PC-3 (cell line): ENCODE data around the gene CDK5RAP3. TPM values are rescaled to one million over a fixed set of nuclear protein-coding genes. Genes with fewer than 3 reads are reported as not detected.

Source experiments
- ATAC-seq: fragments of 200-7000 bp; cut with Tn5 transposase; 2 replicates; pipeline ENCODE4 v1.9.1; 2020; ENCODE audit warnings: mild to moderate bottlenecking, moderate library complexity
- BruUV-seq: library from RNA; stranded (reverse); fragments of 400-500 nt; replicated peaks from 2 replicates; lab custom pipeline; 2021; lab: Mats Ljungman, UMichigan
- CTCF ChIA-PET: fragments of 300-600 bp; sonication (Branson Sonifier 250); formaldehyde crosslinking; loops from one replicate; lab custom pipeline; 2022; ENCODE audit warnings: antibody characterized with exemption; lab: Charles Lee
- POLR2A ChIA-PET: fragments of 300-600 bp; sonication (Branson Sonifier 250); formaldehyde crosslinking; loops from one replicate; lab custom pipeline; 2022; ENCODE audit warnings: antibody characterized with exemption; ENCODE audit not compliant: unreplicated experiment; lab: Charles Lee
- DNase-seq: peaks from one replicate; pipeline ENCODE4 v3.0.0-alpha.2; 2015
- H2AFZ ChIP-seq: fragments of 300-600 bp; sonication (generic); 2 replicates; pipeline ENCODE4 v1.6.0; 2016; ENCODE audit warnings: antibody characterized with exemption, low read length
- H3F3A ChIP-seq: fragments of 300-600 bp; sonication (generic); one replicate; pipeline ENCODE4 v1.6.0; 2017; ENCODE audit warnings: antibody characterized with exemption, low read length, control low read depth, mild to moderate bottlenecking; ENCODE audit not compliant: unreplicated experiment
- H3K27ac ChIP-seq: fragments of 300-600 bp; sonication (generic); 2 replicates; pipeline ENCODE4 v1.5.1; 2016; ENCODE audit warnings: mild to moderate bottlenecking, low read length
- H3K27me3 ChIP-seq: fragments of 300-600 bp; sonication (generic); 2 replicates; pipeline ENCODE4 v1.6.1; 2016; ENCODE audit warnings: low read length, mixed read lengths
- H3K36me3 ChIP-seq: fragments of 300-600 bp; sonication (generic); 2 replicates; pipeline ENCODE4 v1.6.1; 2016; ENCODE audit warnings: low read depth, mixed run types, low read length, mixed read lengths
- H3K4me1 ChIP-seq: fragments of 300-600 bp; sonication (generic); 2 replicates; pipeline ENCODE4 v1.5.1; 2016; ENCODE audit warnings: low read length; ENCODE audit not compliant: insufficient read depth
- H3K4me2 ChIP-seq: fragments of 300-600 bp; sonication (generic); 2 replicates; pipeline ENCODE4 v1.6.0; 2016; ENCODE audit warnings: low read length
- H3K4me3 ChIP-seq: fragments of 300-600 bp; sonication (generic); 2 replicates; pipeline ENCODE4 v1.5.1; 2016; ENCODE audit warnings: mild to moderate bottlenecking, low read length, mixed read lengths
- H3K79me2 ChIP-seq: fragments of 300-600 bp; sonication (generic); 2 replicates; pipeline ENCODE4 v1.6.1; 2017; ENCODE audit warnings: low read length, mixed read lengths
- H3K9ac ChIP-seq: fragments of 300-600 bp; sonication (generic); 2 replicates; pipeline ENCODE4 v1.6.0; 2016; ENCODE audit warnings: mild to moderate bottlenecking, low read length
- H3K9me2 ChIP-seq: fragments of 300-600 bp; sonication (generic); replicated peaks from 2 replicates; pipeline ENCODE4 v1.6.1; 2016; ENCODE audit warnings: mixed run types, low read length, mixed read lengths
- H3K9me3 ChIP-seq: fragments of 300-600 bp; sonication (generic); 2 replicates; pipeline ENCODE4 v1.6.1; 2016; ENCODE audit warnings: low read length, mixed read lengths
- H4K20me1 ChIP-seq: fragments of 300-600 bp; sonication (generic); 2 replicates; pipeline ENCODE4 v1.6.1; 2016; ENCODE audit warnings: low read length, mixed read lengths
- CTCF ChIP-seq: fragments of 300-600 bp; sonication (generic); conservative IDR thresholded peaks from 2 replicates; pipeline ENCODE4 v1.5.1; 2017; ENCODE audit warnings: antibody characterized with exemption, low read depth, mild to moderate bottlenecking, low read length
- EZH2 ChIP-seq: fragments of 300-600 bp; sonication (generic); IDR thresholded peaks from one replicate; pipeline ENCODE4 v1.6.1; 2017; ENCODE audit warnings: antibody characterized with exemption, mild to moderate bottlenecking, low read length; ENCODE audit not compliant: unreplicated experiment
- EZH2phosphoT487 ChIP-seq: fragments of 300-600 bp; sonication (generic); IDR thresholded peaks from 2 replicates; pipeline ENCODE4 v1.6.1; 2018; ENCODE audit warnings: mild to moderate bottlenecking, antibody characterized with exemption, low read length, borderline replicate concordance
- intact Hi-C: fragments of 100-400 bp; cut with micrococcal nuclease; formaldehyde crosslinking; loops from 2 replicates; pipeline ENCODE4 v1.9.0; 2023
- total RNA-seq: library from RNA; depleted of rRNA; stranded (reverse); fragments of >200 nt; gene quantifications from 2 replicates; pipeline ENCODE4 v1.2.3, GENCODE V29; 2014

The CDK5RAP3 gene
- total RNA-seq, 1 experiment from 2014 or later, result 193 TPM

DNA sequence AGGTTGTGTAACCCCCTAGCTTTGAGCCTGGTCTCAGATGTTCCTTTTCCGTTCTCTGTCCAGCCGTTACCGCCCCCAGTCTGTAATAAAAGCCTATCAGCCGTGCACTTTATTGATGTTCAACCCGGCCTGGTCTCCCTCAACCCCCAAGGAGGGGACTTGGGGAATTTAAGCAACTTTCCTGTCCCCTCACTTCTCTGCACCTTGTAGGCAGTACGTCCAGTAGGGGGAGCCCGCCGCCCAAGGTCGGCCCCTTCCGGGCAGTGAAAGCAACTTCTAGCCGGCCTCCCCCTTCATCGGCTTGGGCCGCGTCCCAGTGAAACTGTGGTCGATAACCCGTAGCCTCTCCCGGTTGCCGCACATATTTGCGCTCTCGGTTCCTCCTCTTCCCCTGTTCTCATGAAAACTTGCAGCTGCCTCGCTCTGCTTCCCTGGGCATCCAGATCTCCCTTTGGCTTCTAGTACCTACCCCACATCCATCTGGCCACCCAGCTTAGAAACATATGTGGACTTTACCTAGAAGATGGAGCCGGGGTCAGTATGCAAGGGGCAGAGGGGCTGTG lies 21.6 kb upstream of the CDK5RAP3 start:
- intact Hi-C loops, result loop anchor here (1.0 to 2.0 kb wide), 3 partner anchors 21 to 108 kb away; partner anchors contain the start of gene SCRN2
- Histone ChIP-seq H3K9ac (peak overlapping the region; percentile 82), H3K4me2 (peak overlapping the region; percentile 78), H4K20me1 (no peaks in the 10 kb centered on the region), H3K9me2 (no peaks in the 10 kb centered on the region), H3K4me3 (peak overlapping the region; percentile 49), H3K79me2 (peaks cover 4% of the 10 kb centered on the region; the same call in 1 of the 2 replicates), H3K9me3 (no peaks in the 10 kb centered on the region), H3K27me3 (no peaks in the 10 kb centered on the region), H3K4me1 (peaks cover 34% of the 10 kb centered on the region), H3K36me3 (peaks cover 10% of the 10 kb centered on the region), H2AFZ (peak overlapping the region; percentile 45), H3K27ac (peak overlapping the region; percentile 96), H3F3A (peaks cover 7% of the 10 kb centered on the region)
- CTCF ChIA-PET, result interaction anchor here (0.6 to 3.4 kb wide), 11 partner anchors 8 to 300 kb away, joined by 3 to 60 read pairs (median 5); partner anchors contain the start of genes CDK5RAP3, KPNB1 and PNPO
- POLR2A ChIA-PET, result interaction anchor here (0.6 to 3.3 kb wide), 6 partner anchors 8 to 74 kb away, joined by 3 to 30 read pairs (median 4); partner anchors contain the start of gene CDK5RAP3
- DNase-seq (peak; percentile 94), ATAC-seq (peak; percentile 69)
- no peak for TF ChIP-seq EZH2phosphoT487
- no peak for TF ChIP-seq EZH2
- peak; percentile 99 for TF ChIP-seq CTCF
- BruUV-seq, result no TSS peak

- peak; percentile 22 for DNase-seq
Observed at GRCh38 chr17:47949946-47950345, 21.0 kb upstream of the CDK5RAP3 start.

DNA sequence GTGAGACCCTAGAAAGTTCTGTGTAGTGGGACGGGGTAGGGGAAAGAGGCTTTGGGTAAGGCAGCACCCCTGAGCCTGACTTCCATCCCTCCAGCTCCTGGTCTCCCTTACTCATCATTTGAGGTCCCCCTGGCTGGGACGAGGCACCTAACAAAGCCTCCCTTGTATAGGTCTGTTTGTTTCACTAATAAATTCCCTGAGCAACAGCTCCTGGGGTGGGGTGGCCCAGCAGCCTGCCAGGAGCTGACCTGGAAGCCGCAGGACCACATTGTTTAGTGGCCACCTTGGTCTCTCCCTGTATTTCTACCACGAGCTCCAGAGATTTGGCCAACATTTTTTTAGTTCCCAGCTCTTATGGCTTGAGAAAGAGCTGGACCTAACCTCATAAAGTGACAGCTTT lies 20.5 kb upstream of the CDK5RAP3 start:
- DNase-seq (peak; percentile 32), ATAC-seq (no peak)
- H3K4me2 ChIP-seq, result no peak overlapping the region
- H3K79me2 ChIP-seq, result peaks cover 4% of the 10 kb centered on the region; the same call in 1 of the 2 replicates
- intact Hi-C loops, result no loop called here
- ChIA-PET POLR2A (interaction anchor here (0.7 to 3.3 kb wide), 2 partner anchors 18 to 20 kb away, joined by 3 to 30 read pairs; partner anchors contain the start of gene CDK5RAP3), CTCF (interaction anchor here (0.7 to 3.4 kb wide), 5 partner anchors 17 to 673 kb away, joined by 3 to 60 read pairs (median 5); partner anchors contain the start of gene CDK5RAP3)
- H4K20me1 ChIP-seq, result no peaks in the 10 kb centered on the region
- peaks cover 34% of the 10 kb centered on the region for H3K4me1 ChIP-seq
- H3K27me3 ChIP-seq, result no peaks in the 10 kb centered on the region
- peaks cover 7% of the 10 kb centered on the region for H3F3A ChIP-seq
- no peaks in the 10 kb centered on the region for H3K9me2 ChIP-seq
- H2AFZ ChIP-seq, result no peak overlapping the region
- H3K4me3 ChIP-seq, result no peak overlapping the region
- peak overlapping the region; percentile 82; the same call in 1 of the 2 replicates for H3K9ac ChIP-seq
- TF ChIP-seq CTCF (no peak), EZH2 (no peak), EZH2phosphoT487 (no peak)
- H3K36me3 ChIP-seq, result peaks cover 10% of the 10 kb centered on the region
- H3K27ac ChIP-seq, result peak overlapping the region; percentile 96
- no TSS peak for BruUV-seq
- H3K9me3 ChIP-seq, result no peaks in the 10 kb centered on the region

More at GRCh38 chr17:47949946-47950345, 21.0 kb upstream of the CDK5RAP3 start:
- H3K9me3 ChIP-seq, result no peaks in the 10 kb centered on the region
- H3K9ac ChIP-seq, result peak overlapping the region; percentile 82
- peak overlapping the region; percentile 78 for H3K4me2 ChIP-seq
- H3K79me2 ChIP-seq, result peaks cover 4% of the 10 kb centered on the region; the same call in 1 of the 2 replicates
- ChIA-PET CTCF (interaction anchor here (0.7 to 3.4 kb wide), 7 partner anchors 8 to 68 kb away, joined by 3 to 60 read pairs (median 5); partner anchors contain the start of genes CDK5RAP3 and PNPO), POLR2A (interaction anchor here (0.7 to 3.3 kb wide), 3 partner anchors 18 to 21 kb away, joined by 3 to 30 read pairs (median 3); partner anchors contain the start of gene CDK5RAP3)
- peaks cover 10% of the 10 kb centered on the region for H3K36me3 ChIP-seq
- peaks cover 7% of the 10 kb centered on the region for H3F3A ChIP-seq
- peak overlapping the region; percentile 49; the same call in 1 of the 2 replicates for H3K4me3 ChIP-seq
- ATAC-seq, result no peak
- TF ChIP-seq EZH2, result no peak
- peak overlapping the region; percentile 96 for H3K27ac ChIP-seq
- H3K27me3 ChIP-seq, result no peaks in the 10 kb centered on the region
- H3K4me1 ChIP-seq, result peaks cover 34% of the 10 kb centered on the region
- peak overlapping the region; percentile 45; the same call in 1 of the 2 replicates for H2AFZ ChIP-seq
- H3K9me2 ChIP-seq, result no peaks in the 10 kb centered on the region
- intact Hi-C loops, result loop anchor here (1.0 to 2.0 kb wide), 3 partner anchors 20 to 109 kb away; partner anchors contain the start of gene SCRN2
- no TSS peak for BruUV-seq
- no peaks in the 10 kb centered on the region for H4K20me1 ChIP-seq
